Measurements from ENCODE around the gene HSPBAP1.

DNA sequence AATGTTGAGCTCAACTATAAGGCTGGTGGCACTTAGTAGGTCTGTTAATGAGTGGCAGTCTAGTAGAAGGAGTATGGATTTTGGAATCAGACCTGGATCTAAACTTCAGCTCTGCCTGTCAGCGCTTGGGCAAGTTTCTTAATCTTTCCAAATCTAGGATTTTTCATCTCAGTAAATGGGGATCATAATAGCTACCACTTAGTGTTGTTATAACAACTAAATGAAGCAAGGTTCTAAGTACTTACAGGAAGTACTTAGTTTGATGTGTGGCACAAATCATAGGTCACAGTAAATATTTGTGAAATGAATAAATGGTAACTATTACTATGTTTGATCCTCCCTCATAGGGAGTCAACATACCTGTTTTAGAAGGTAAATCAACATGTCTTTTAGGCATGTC is 32.6 kb upstream of the HSPBAP1 start:
- TF ChIP-seq EP300 (IDR thresholded peaks at IDR 0.05; ENCODE audit: low read depth) (no peak), POLR2A (IDR thresholded peaks at IDR 0.05) (no peak)
- TF ChIP-seq, protein P1, sequence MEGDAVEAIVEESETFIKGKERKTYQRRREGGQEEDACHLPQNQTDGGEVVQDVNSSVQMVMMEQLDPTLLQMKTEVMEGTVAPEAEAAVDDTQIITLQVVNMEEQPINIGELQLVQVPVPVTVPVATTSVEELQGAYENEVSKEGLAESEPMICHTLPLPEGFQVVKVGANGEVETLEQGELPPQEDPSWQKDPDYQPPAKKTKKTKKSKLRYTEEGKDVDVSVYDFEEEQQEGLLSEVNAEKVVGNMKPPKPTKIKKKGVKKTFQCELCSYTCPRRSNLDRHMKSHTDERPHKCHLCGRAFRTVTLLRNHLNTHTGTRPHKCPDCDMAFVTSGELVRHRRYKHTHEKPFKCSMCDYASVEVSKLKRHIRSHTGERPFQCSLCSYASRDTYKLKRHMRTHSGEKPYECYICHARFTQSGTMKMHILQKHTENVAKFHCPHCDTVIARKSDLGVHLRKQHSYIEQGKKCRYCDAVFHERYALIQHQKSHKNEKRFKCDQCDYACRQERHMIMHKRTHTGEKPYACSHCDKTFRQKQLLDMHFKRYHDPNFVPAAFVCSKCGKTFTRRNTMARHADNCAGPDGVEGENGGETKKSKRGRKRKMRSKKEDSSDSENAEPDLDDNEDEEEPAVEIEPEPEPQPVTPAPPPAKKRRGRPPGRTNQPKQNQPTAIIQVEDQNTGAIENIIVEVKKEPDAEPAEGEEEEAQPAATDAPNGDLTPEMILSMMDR (IDR thresholded peaks at IDR 0.05) = no peak
